HEK293T (cell line): ENCODE measurements around the gene SRPK3.

ENCODE experiments used
- BHLHE40 ChIP-seq: fragments of 450-650 bp; IDR thresholded peaks from 2 replicates; pipeline ENCODE4 v1.6.1; 2016; ENCODE audit warnings: mild to moderate bottlenecking, moderate library complexity, borderline replicate concordance
- ELF4 ChIP-seq: fragments of 450-650 bp; IDR thresholded peaks from 2 replicates; pipeline ENCODE4 v1.6.1; 2017; ENCODE audit warnings: antibody characterized with exemption
- FOXA1 ChIP-seq: fragments of 450-650 bp; IDR thresholded peaks from 2 replicates; pipeline ENCODE4 v1.6.1; 2016; ENCODE audit warnings: mild to moderate bottlenecking
- FOXM1 ChIP-seq: fragments of 450-650 bp; IDR thresholded peaks from 2 replicates; pipeline ENCODE4 v1.6.1; 2017; ENCODE audit warnings: mild to moderate bottlenecking, borderline replicate concordance
- NFRKB ChIP-seq: fragments of 450-650 bp; IDR thresholded peaks from 2 replicates; pipeline ENCODE4 v1.6.1; 2016; ENCODE audit warnings: mild to moderate bottlenecking, moderate library complexity
- SP1 ChIP-seq: fragments of 450-650 bp; IDR thresholded peaks from 2 replicates; pipeline ENCODE4 v1.6.1; 2017
- SUZ12 ChIP-seq: fragments of 450-650 bp; IDR thresholded peaks from 2 replicates; pipeline ENCODE4 v1.6.1; 2016; ENCODE audit warnings: mild to moderate bottlenecking
- TARDBP ChIP-seq: fragments of 450-650 bp; IDR thresholded peaks from 2 replicates; pipeline ENCODE4 v1.6.1; 2016
- TF ChIP-seq, protein P1 (sequence below): fragments of 450-650 bp; IDR thresholded peaks from 2 replicates; pipeline ENCODE4 v1.6.1; 2016

DNA sequence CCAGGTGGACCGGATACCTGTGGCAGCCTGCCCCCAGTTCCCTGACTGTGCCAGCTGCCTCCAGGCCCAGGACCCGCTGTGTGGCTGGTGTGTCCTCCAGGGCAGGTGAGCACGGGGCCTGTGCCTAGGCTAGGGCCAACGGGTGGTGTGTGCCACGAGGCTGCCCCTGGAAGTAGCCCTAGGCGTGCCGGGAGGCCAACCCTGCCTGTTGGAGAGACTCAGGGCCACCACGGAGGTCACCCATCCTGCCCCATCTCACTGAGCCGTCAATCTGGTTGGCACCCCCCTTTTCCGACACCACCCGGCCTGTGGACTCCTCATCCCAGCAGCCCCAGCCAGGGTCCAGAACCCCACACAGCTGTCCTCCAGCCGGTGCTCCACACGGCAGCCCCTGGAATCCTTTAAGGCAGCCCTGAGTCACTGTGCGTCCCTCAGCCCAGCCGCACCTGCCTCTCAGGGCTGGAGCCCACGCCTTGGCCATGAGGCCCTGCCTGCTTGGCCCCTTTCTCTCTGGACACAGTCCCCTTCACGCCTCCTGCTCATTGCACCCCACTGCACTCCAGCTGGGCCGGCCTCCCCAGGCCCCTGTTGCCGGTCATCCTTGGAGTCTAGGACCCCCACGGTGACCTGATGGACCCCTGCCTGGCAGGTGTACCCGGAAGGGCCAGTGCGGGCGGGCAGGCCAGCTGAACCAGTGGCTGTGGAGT lies 11.5 kb upstream of the SRPK3 start:
- no peak for TF ChIP-seq SP1
- TF ChIP-seq SUZ12: no peak
- TF ChIP-seq FOXM1: no peak
- no peak for TF ChIP-seq BHLHE40
- no peak for TF ChIP-seq ELF4
- TF ChIP-seq TARDBP: no peak
- TF ChIP-seq NFRKB: no peak
- TF ChIP-seq, protein P1, sequence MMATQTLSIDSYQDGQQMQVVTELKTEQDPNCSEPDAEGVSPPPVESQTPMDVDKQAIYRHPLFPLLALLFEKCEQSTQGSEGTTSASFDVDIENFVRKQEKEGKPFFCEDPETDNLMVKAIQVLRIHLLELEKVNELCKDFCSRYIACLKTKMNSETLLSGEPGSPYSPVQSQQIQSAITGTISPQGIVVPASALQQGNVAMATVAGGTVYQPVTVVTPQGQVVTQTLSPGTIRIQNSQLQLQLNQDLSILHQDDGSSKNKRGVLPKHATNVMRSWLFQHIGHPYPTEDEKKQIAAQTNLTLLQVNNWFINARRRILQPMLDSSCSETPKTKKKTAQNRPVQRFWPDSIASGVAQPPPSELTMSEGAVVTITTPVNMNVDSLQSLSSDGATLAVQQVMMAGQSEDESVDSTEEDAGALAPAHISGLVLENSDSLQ: no peak
- TF ChIP-seq FOXA1: no peak
